PC-9 (cell line): ENCODE measurements around the gene PDPR.
"Not testable (repeated sequence)": the region's sequence is repeated elsewhere in the genome, so short reads cannot be mapped to it uniquely, and the experiment has no call there.

ENCODE experiments used
- CTCF ChIP-seq: fragments of 200-600 bp; sonication (generic); conservative IDR thresholded peaks from 2 replicates; pipeline ENCODE4 v1.6.1; 2017; ENCODE audit warnings: mixed run types, antibody characterized with exemption, mild to moderate bottlenecking, moderate library complexity
- EZH2 ChIP-seq: fragments of 200-600 bp; sonication (generic); IDR thresholded peaks from 2 replicates; pipeline ENCODE4 v1.8.0; 2017; ENCODE audit warnings: antibody characterized with exemption, low read depth

- TF ChIP-seq CTCF, EZH2: not testable (repeated sequence)
Measured at GRCh38 chr16:70113982-70114826, at the start of gene PDPR.
